HepG2 (cell line): ENCODE data around the gene ESYT1.
A peak's percentile ranks its signal among the peaks of the same experiment; 100 is the strongest.

Experiments
- FOSL1 ChIP-seq: sonication (generic); formaldehyde crosslinking; IDR thresholded peaks from 2 replicates; pipeline ENCODE4 v1.9.0; 2021; ENCODE audit warnings: missing genetic modification reagents, borderline replicate concordance
- NR2F6 ChIP-seq, 2 experiments: IDR thresholded peaks; 2 replicates each; pipeline ENCODE4 v1.6.1; 2016; ENCODE audit warnings: antibody characterized with exemption in 1 of 2, mild to moderate bottlenecking in 1 of 2
- SPEN ChIP-seq: sonication (generic); formaldehyde crosslinking; IDR thresholded peaks from 2 replicates; pipeline ENCODE4 v1.5.1; 2020; ENCODE audit warnings: low read depth, mild to moderate bottlenecking, missing genetic modification reagents
- TCF7L2 ChIP-seq: IDR thresholded peaks from 2 replicates; pipeline ENCODE4 v1.6.1; 2011; ENCODE audit warnings: mild to moderate bottlenecking, low read depth, low read length, moderate library complexity
- ZBTB20 ChIP-seq: sonication (generic); formaldehyde crosslinking; IDR thresholded peaks from 2 replicates; pipeline ENCODE4 v1.8.1; 2023; ENCODE audit warnings: missing genetic modification reagents, low read depth, mild to moderate bottlenecking, borderline replicate concordance
- ZNF660 ChIP-seq: sonication (generic); formaldehyde crosslinking; IDR thresholded peaks from 2 replicates; pipeline ENCODE4 v1.5.1; 2020; ENCODE audit warnings: mild to moderate bottlenecking, low read depth, missing genetic modification reagents, borderline replicate concordance
- TF ChIP-seq, protein P1 (sequence below): sonication (generic); formaldehyde crosslinking; IDR thresholded peaks from 2 replicates; pipeline ENCODE4 v1.5.0; 2020; ENCODE audit warnings: mild to moderate bottlenecking, missing genetic modification reagents, moderate library complexity
- TF ChIP-seq, protein P2 (sequence below): sonication (generic); formaldehyde crosslinking; IDR thresholded peaks from 2 replicates; pipeline ENCODE4 v1.4.0; 2020; ENCODE audit warnings: missing genetic modification reagents

DNA sequence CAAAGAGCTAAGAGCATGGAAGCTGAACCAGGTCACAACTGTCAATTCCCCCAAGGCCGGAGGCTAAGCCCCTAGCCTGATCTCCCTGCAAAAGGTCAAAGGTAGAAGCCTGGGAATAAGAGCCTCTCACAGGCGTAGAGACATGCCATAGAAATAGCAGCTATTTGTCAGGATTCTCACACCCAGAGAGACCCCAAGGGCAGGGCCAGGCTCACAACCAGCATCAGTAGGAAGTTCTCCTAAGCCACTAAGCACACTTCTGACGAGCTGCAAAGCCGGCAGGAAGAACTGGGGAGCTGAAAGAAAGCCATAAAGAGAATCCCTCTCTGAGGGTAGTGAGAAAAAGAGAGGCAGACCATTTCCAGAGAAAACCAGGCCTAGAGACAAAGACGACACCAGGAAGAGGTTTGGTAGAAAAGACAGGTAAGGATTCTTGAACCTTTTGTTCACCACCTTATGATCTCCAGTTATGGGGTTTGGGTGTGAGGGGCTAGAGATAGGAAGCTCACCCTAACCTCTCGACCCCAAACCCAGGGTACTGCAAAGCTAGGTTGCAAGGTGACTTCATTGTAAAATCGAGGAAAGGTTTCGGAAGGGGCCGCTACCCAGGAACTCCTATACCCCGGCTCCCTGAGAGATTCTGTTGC lies 60.2 kb downstream of the ESYT1 start:
- peak; percentile 39 for TF ChIP-seq NR2F6 (IDR thresholded peaks at IDR 0.05)
- TF ChIP-seq NR2F6 (CRISPR knock-in tag; IDR thresholded peaks at IDR 0.05), result no peak
- TF ChIP-seq, protein P1, sequence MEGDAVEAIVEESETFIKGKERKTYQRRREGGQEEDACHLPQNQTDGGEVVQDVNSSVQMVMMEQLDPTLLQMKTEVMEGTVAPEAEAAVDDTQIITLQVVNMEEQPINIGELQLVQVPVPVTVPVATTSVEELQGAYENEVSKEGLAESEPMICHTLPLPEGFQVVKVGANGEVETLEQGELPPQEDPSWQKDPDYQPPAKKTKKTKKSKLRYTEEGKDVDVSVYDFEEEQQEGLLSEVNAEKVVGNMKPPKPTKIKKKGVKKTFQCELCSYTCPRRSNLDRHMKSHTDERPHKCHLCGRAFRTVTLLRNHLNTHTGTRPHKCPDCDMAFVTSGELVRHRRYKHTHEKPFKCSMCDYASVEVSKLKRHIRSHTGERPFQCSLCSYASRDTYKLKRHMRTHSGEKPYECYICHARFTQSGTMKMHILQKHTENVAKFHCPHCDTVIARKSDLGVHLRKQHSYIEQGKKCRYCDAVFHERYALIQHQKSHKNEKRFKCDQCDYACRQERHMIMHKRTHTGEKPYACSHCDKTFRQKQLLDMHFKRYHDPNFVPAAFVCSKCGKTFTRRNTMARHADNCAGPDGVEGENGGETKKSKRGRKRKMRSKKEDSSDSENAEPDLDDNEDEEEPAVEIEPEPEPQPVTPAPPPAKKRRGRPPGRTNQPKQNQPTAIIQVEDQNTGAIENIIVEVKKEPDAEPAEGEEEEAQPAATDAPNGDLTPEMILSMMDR (CRISPR knock-in tag), result no peak
- TF ChIP-seq TCF7L2, result no peak
- TF ChIP-seq FOSL1, result no peak
- no peak for TF ChIP-seq ZBTB20 (CRISPR knock-in tag)
- TF ChIP-seq ZNF660, result no peak
- TF ChIP-seq, protein P2, sequence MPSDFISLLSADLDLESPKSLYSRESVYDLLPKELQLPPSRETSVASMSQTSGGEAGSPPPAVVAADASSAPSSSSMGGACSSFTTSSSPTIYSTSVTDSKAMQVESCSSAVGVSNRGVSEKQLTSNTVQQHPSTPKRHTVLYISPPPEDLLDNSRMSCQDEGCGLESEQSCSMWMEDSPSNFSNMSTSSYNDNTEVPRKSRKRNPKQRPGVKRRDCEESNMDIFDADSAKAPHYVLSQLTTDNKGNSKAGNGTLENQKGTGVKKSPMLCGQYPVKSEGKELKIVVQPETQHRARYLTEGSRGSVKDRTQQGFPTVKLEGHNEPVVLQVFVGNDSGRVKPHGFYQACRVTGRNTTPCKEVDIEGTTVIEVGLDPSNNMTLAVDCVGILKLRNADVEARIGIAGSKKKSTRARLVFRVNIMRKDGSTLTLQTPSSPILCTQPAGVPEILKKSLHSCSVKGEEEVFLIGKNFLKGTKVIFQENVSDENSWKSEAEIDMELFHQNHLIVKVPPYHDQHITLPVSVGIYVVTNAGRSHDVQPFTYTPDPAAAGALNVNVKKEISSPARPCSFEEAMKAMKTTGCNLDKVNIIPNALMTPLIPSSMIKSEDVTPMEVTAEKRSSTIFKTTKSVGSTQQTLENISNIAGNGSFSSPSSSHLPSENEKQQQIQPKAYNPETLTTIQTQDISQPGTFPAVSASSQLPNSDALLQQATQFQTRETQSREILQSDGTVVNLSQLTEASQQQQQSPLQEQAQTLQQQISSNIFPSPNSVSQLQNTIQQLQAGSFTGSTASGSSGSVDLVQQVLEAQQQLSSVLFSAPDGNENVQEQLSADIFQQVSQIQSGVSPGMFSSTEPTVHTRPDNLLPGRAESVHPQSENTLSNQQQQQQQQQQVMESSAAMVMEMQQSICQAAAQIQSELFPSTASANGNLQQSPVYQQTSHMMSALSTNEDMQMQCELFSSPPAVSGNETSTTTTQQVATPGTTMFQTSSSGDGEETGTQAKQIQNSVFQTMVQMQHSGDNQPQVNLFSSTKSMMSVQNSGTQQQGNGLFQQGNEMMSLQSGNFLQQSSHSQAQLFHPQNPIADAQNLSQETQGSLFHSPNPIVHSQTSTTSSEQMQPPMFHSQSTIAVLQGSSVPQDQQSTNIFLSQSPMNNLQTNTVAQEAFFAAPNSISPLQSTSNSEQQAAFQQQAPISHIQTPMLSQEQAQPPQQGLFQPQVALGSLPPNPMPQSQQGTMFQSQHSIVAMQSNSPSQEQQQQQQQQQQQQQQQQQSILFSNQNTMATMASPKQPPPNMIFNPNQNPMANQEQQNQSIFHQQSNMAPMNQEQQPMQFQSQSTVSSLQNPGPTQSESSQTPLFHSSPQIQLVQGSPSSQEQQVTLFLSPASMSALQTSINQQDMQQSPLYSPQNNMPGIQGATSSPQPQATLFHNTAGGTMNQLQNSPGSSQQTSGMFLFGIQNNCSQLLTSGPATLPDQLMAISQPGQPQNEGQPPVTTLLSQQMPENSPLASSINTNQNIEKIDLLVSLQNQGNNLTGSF (CRISPR knock-in tag), result no peak
- TF ChIP-seq SPEN (CRISPR knock-in tag), result no peak
